Measurements from ENCODE around the gene CD80.

DNA sequence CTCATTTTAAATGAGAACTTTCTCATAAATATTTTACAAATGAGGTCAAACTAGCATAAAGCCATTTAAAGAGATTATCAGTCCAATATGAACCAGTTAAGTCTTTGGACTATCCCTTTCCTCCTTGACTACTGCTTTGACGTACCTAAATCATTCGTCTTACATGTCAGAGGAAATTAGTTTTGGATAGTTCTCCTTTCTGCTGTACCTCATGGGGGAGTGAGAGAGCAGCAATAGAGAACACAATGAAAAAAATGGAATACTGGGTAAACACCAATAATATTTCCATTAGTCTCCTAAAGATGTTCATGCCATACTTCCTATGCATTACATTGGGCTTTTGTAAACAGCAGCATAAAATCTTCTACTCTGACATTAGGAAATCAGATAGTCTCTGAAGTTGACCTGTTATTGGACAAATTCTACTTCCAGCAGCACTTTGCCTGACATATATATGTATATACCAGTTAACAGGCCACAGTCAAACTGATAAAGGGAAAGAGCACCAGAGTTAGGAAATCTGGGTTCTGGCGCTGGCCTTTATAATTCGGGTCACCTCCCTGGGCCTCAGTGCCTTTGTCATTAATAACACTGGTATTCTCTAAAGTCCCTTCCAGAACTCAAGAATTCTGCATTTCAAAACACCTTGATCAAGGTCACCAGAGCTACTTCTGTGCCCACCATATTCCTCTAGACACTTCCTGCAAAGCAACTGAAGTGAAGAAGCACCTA lies 34.3 kb downstream of the CD80 start:
- TF ChIP-seq ZNF274 (IDR thresholded peaks at IDR 0.05; ENCODE audit: low read depth, low read length) (no peak), YY1 (IDR thresholded peaks at IDR 0.05; ENCODE audit: insufficient read depth, insufficient read length) (no peak), SUZ12 (IDR thresholded peaks at IDR 0.05; ENCODE audit: extremely low read depth, insufficient read depth, insufficient read length) (no peak)

Measured in NT2/D1 (cell line).